Mesenchymal stem cell (in vitro differentiated cells and primary cell): ENCODE results near the gene PRPF4.
"Not testable (repeated sequence)": the region's sequence is repeated elsewhere in the genome, so short reads cannot be mapped to it uniquely, and the experiment has no call there.

Experiments
- DNase-seq: peaks from one replicate; pipeline ENCODE4 v3.0.0-alpha.2; 2013
- H2AFZ ChIP-seq: one replicate; pipeline ENCODE4 v1.6.1; 2013; ENCODE audit warnings: low read depth, mild to moderate bottlenecking, control low read depth, inconsistent platforms, low read length, moderate library complexity
- H2AK5ac ChIP-seq: 2 replicates; pipeline ENCODE4 v1.6.1; 2013; ENCODE audit warnings: low read length, moderate library complexity, mild to moderate bottlenecking, inconsistent platforms; ENCODE audit not compliant: severe bottlenecking
- H2BK120ac ChIP-seq: one replicate; pipeline ENCODE4 v1.6.1; 2013; ENCODE audit warnings: low read depth, mild to moderate bottlenecking, inconsistent platforms, low read length, moderate library complexity
- H2BK12ac ChIP-seq, 2 experiments: one replicate each; pipeline ENCODE4 v1.6.1; 2013; ENCODE audit warnings: inconsistent platforms in 2 of 2, low read length in 2 of 2, mild to moderate bottlenecking in 2 of 2, moderate library complexity in 2 of 2, control low read depth in 1 of 2
- H2BK15ac ChIP-seq: one replicate; pipeline ENCODE4 v1.6.1; 2013; ENCODE audit warnings: mild to moderate bottlenecking, low read depth, inconsistent platforms; ENCODE audit not compliant: poor library complexity, severe bottlenecking
- H2BK5ac ChIP-seq: 2 replicates; pipeline ENCODE4 v1.6.1; 2013; ENCODE audit warnings: low read depth, mild to moderate bottlenecking, low read length, control low read depth, inconsistent platforms; ENCODE audit not compliant: poor library complexity, severe bottlenecking
- H3K14ac ChIP-seq, 2 experiments: one replicate each; pipeline ENCODE4 v1.6.1; 2013; ENCODE audit warnings: inconsistent platforms in 2 of 2, low read length in 2 of 2, control low read depth in 1 of 2, mild to moderate bottlenecking in 1 of 2, moderate library complexity in 1 of 2
- H3K18ac ChIP-seq, 2 experiments: one replicate each; pipeline ENCODE4 v1.6.1; 2013; ENCODE audit warnings: inconsistent platforms in 2 of 2, low read length in 2 of 2, control low read depth in 1 of 2, low read depth in 1 of 2, mild to moderate bottlenecking in 1 of 2
- H3K23ac ChIP-seq, 2 experiments: one replicate each; pipeline ENCODE4 v1.6.1; 2013; ENCODE audit warnings: inconsistent platforms in 2 of 2, low read length in 2 of 2, mild to moderate bottlenecking in 2 of 2, moderate library complexity in 2 of 2, control low read depth in 1 of 2
- H3K27ac ChIP-seq: 2 replicates; pipeline ENCODE4 v1.5.1; 2013; ENCODE audit warnings: mild to moderate bottlenecking, moderate library complexity, low read length, control low read depth, inconsistent platforms; ENCODE audit not compliant: poor library complexity, severe bottlenecking
- H3K27me3 ChIP-seq, 2 experiments: 2 replicates each; pipeline versions ENCODE4 v1.6.1 to v1.7.0; 2013; ENCODE audit warnings: low read length in 2 of 2, mild to moderate bottlenecking in 2 of 2, moderate library complexity in 2 of 2, control low read depth in 1 of 2, inconsistent platforms in 1 of 2; ENCODE audit not compliant: control insufficient read depth in 1 of 2, insufficient read depth in 1 of 2
- H3K36me3 ChIP-seq, 2 experiments: 2 replicates each; pipeline versions ENCODE4 v1.6.1 to v1.7.0; 2013; ENCODE audit warnings: low read length in 2 of 2, control low read depth in 1 of 2, inconsistent platforms in 1 of 2, low read depth in 1 of 2, mild to moderate bottlenecking in 1 of 2; ENCODE audit not compliant: insufficient read depth in 2 of 2, control insufficient read depth in 1 of 2
- H3K4ac ChIP-seq, 2 experiments: one replicate each; pipeline ENCODE4 v1.6.1; 2013; ENCODE audit warnings: inconsistent platforms in 2 of 2, low read length in 2 of 2, mild to moderate bottlenecking in 2 of 2, moderate library complexity in 2 of 2, control low read depth in 1 of 2, low read depth in 1 of 2
- H3K4me1 ChIP-seq: 2 replicates; pipeline ENCODE4 v1.6.1; 2013; ENCODE audit warnings: low read depth, low read length, control low read depth; ENCODE audit not compliant: control insufficient read depth, insufficient read depth
- H3K4me2 ChIP-seq: 2 replicates; pipeline ENCODE4 v1.6.1; 2013; ENCODE audit warnings: low read length, mild to moderate bottlenecking, inconsistent platforms; ENCODE audit not compliant: poor library complexity, severe bottlenecking
- H3K4me3 ChIP-seq, 2 experiments: 2 replicates each; pipeline versions ENCODE4 v1.5.1 to v1.7.0; 2013; ENCODE audit warnings: low read length in 2 of 2, mild to moderate bottlenecking in 2 of 2, control low read depth in 1 of 2, low read depth in 1 of 2; ENCODE audit not compliant: insufficient read depth in 1 of 2
- H3K79me1 ChIP-seq: replicated peaks from 2 replicates; pipeline ENCODE4 v1.6.1; 2013; ENCODE audit warnings: mild to moderate bottlenecking, control low read depth, low read length, inconsistent platforms; ENCODE audit not compliant: poor library complexity, severe bottlenecking
- H3K9ac ChIP-seq: 2 replicates; pipeline ENCODE4 v1.7.0; 2013; ENCODE audit warnings: mild to moderate bottlenecking, low read length, moderate library complexity
- H3K9me3 ChIP-seq: 2 replicates; pipeline ENCODE4 v1.7.0; 2013; ENCODE audit warnings: mild to moderate bottlenecking, low read length; ENCODE audit not compliant: control insufficient read depth
- H4K8ac ChIP-seq: one replicate; pipeline ENCODE4 v1.6.1; 2013; ENCODE audit warnings: inconsistent platforms, mild to moderate bottlenecking, low read length, moderate library complexity
- H4K91ac ChIP-seq: one replicate; pipeline ENCODE4 v1.6.1; 2013; ENCODE audit warnings: mild to moderate bottlenecking, low read length, inconsistent platforms
- WGBS: methylation state at CpG from one replicate; pipeline ENCODE4 v1.1.7; 2013; ENCODE audit warnings: mixed read lengths; 5-methylcytosine and 5-hydroxymethylcytosine counted together

PRPF4 gene

GRCh38 chr9:113247640-113248039 is 27.8 kb upstream of the PRPF4 start:
- Histone ChIP-seq H2BK15ac (no peak overlapping the region), H3K4ac (no peak overlapping the region), H3K9me3 (peaks cover 4% of the 10 kb centered on the region), H3K79me1 (peaks cover 14% of the 10 kb centered on the region), H3K36me3 (peaks cover 0 to 4% of the 10 kb centered on the region in 2 experiments), H3K23ac (no peak overlapping the region), H2AFZ (no peak overlapping the region), H2BK120ac (no peak overlapping the region), H4K8ac (no peak overlapping the region), H2BK12ac (no peak overlapping the region), H3K14ac (no peak overlapping the region), H3K18ac (no peak overlapping the region), H3K27ac (no peak overlapping the region), H3K4me3 (no peak overlapping the region), H3K4me1 (peaks cover 1% of the 10 kb centered on the region), H3K27me3 (no peaks in the 10 kb centered on the region), H4K91ac (no peak overlapping the region), H3K9ac (no peak overlapping the region), H2AK5ac (no peak overlapping the region), H2BK5ac (no peak overlapping the region), H3K4me2 (no peak overlapping the region)
- no peak for DNase-seq

GRCh38 chr9:113249661-113250060 is 25.8 kb upstream of the PRPF4 start:
- not testable (repeated sequence) for H2BK5ac ChIP-seq, H3K4me2 ChIP-seq, H2AFZ ChIP-seq, H3K27ac ChIP-seq, H3K36me3 ChIP-seq, H2BK120ac ChIP-seq, H2BK12ac ChIP-seq, H3K4me3 ChIP-seq, H3K9me3 ChIP-seq, H3K18ac ChIP-seq, H3K27me3 ChIP-seq, H3K23ac ChIP-seq, H2AK5ac ChIP-seq, H3K9ac ChIP-seq, H2BK15ac ChIP-seq, H4K91ac ChIP-seq, H3K14ac ChIP-seq, H3K4me1 ChIP-seq, DNase-seq, H3K4ac ChIP-seq, H4K8ac ChIP-seq
- H3K79me1 ChIP-seq, result peaks cover 14% of the 10 kb centered on the region
- no CpG with 5 or more reads among the region's 2 CpGs for WGBS

DNA sequence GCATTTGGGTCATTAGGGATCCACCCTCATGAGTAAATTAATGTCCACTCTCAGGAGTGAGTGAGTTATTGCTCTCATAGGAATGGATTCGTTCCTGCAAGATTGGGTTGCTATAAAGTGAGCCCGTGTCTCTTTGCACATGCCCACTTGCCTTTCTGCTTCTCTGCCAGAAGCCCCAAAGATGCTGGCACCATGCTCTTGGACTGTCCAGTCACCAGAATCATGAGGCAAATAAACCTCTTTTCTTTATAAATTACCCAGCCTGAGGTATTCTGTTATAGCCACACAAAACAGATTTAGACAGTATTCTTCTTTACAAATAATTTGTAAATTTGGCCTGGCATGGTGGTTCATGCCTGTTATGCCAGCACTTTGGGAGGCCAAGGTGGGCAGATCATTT is 24.7 kb upstream of the PRPF4 start:
- peaks cover 1% of the 10 kb centered on the region for H3K4me1 ChIP-seq
- H3K18ac ChIP-seq, result no peak overlapping the region
- no peak overlapping the region for H2AK5ac ChIP-seq
- no peak overlapping the region for H3K4me3 ChIP-seq
- peaks cover 4% of the 10 kb centered on the region for H3K9me3 ChIP-seq
- DNase-seq, result no peak
- no peak overlapping the region for H2AFZ ChIP-seq
- peaks cover 16% of the 10 kb centered on the region for H3K79me1 ChIP-seq
- no peak overlapping the region for H3K14ac ChIP-seq
- 88% methylated on average over 2 of the region's 2 CpGs for WGBS
- H2BK12ac ChIP-seq, result no peak overlapping the region
- H3K23ac ChIP-seq, result no peak overlapping the region
- H4K8ac ChIP-seq, result no peak overlapping the region
- no peak overlapping the region for H4K91ac ChIP-seq
- H3K27me3 ChIP-seq, result no peaks in the 10 kb centered on the region
- H3K36me3 ChIP-seq, result peaks cover 3 to 11% of the 10 kb centered on the region in 2 experiments
- no peak overlapping the region for H2BK120ac ChIP-seq
- no peak overlapping the region for H2BK15ac ChIP-seq
- no peak overlapping the region for H3K4ac ChIP-seq
- no peak overlapping the region for H3K9ac ChIP-seq
- H2BK5ac ChIP-seq, result no peak overlapping the region
- H3K27ac ChIP-seq, result no peak overlapping the region
- no peak overlapping the region for H3K4me2 ChIP-seq

DNA sequence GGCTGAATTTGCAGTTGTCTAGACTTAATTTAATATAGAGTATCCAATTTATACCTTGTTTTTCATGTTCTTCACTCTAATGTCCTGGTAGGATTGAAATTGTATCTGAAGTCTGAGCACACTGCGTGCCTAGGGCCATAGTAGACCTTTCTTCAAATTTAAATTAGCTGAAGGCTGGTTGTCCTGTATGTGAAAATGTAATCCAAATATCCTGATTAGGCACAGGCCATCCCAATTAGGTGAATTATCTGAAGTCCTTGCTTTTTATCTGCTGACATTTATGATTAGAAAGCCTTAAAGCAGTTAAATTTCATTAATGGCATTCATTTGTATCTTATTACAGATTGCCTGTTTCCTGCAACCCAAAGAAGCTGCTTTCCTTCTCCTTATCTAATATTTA is 20.5 kb upstream of the PRPF4 start:
- H3K4ac ChIP-seq, result no peak overlapping the region

More for the DNA sequence above, 20.5 kb upstream of the PRPF4 start:
- H2AK5ac ChIP-seq, result no peak overlapping the region
- peaks cover 12 to 48% of the 10 kb centered on the region in 2 experiments for H3K36me3 ChIP-seq
- no peak overlapping the region for H3K14ac ChIP-seq
- H3K79me1 ChIP-seq, result peaks cover 12% of the 10 kb centered on the region
- no peak overlapping the region for H3K27ac ChIP-seq
- H3K23ac ChIP-seq, result no peak overlapping the region
- 100% methylated on average over 1 of the region's 1 CpG for WGBS
- H4K91ac ChIP-seq, result no peak overlapping the region
- H2AFZ ChIP-seq, result no peak overlapping the region
- H2BK12ac ChIP-seq, result no peak overlapping the region
- no peaks in the 10 kb centered on the region for H3K27me3 ChIP-seq
- no peak overlapping the region for H3K4me3 ChIP-seq
- peaks cover 4% of the 10 kb centered on the region for H3K9me3 ChIP-seq
- no peak overlapping the region for H3K4me2 ChIP-seq
- no peak overlapping the region for H2BK120ac ChIP-seq
- no peak for DNase-seq
- H4K8ac ChIP-seq, result no peak overlapping the region
- H3K4me1 ChIP-seq, result no peaks in the 10 kb centered on the region
- no peak overlapping the region for H2BK5ac ChIP-seq
- H2BK15ac ChIP-seq, result no peak overlapping the region
- no peak overlapping the region for H3K18ac ChIP-seq
- H3K9ac ChIP-seq, result no peak overlapping the region
